Measurements from ENCODE around the gene ANKRD30A. TPM values are rescaled to one million over a fixed set of nuclear protein-coding genes. Genes with fewer than 3 reads are reported as not detected.

Gene ANKRD30A
- total RNA-seq, 1 experiment from 2014 or later, result not detected

DNA sequence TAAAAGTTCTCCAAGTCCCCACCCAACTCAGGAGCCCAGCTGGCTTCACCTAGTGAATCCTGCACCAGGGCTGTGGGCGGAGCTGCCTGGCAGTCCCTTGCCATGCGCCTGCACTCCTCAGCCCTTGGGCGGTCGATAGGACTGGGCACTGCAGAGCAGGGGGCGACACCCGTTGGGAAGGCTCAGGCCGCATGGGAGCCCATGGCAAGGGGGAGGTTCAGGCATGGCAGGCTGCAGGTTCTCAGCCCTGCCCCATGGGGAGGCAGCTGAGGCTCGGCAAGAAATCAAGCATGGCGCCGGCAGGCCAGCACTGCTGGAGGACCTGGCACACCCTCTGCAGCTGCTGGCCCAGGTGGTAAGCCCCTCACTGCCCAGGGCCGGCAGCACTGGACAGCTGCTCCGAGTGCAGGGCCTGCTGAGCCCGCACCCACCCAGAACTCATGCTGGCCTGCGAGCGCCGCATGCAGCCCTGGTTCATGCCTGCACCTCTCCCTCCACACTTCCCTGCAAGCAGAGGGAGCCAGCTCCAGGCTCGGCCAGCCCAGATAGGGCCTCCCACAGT is 149.9 kb downstream of the ANKRD30A start:
- DNase-seq (ENCODE audit: low spot score), result no peak
- no peak for TF ChIP-seq EZH2 (IDR thresholded peaks at IDR 0.05; ENCODE audit: borderline replicate concordance, low read depth, low read length, poor library complexity, severe bottlenecking)
- TF ChIP-seq, protein P1, sequence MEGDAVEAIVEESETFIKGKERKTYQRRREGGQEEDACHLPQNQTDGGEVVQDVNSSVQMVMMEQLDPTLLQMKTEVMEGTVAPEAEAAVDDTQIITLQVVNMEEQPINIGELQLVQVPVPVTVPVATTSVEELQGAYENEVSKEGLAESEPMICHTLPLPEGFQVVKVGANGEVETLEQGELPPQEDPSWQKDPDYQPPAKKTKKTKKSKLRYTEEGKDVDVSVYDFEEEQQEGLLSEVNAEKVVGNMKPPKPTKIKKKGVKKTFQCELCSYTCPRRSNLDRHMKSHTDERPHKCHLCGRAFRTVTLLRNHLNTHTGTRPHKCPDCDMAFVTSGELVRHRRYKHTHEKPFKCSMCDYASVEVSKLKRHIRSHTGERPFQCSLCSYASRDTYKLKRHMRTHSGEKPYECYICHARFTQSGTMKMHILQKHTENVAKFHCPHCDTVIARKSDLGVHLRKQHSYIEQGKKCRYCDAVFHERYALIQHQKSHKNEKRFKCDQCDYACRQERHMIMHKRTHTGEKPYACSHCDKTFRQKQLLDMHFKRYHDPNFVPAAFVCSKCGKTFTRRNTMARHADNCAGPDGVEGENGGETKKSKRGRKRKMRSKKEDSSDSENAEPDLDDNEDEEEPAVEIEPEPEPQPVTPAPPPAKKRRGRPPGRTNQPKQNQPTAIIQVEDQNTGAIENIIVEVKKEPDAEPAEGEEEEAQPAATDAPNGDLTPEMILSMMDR (conservative IDR thresholded peaks at IDR 0.05; ENCODE audit: low read depth, low read length), result no peak
- H3K36me3 ChIP-seq (ENCODE audit: insufficient read depth, low read length, poor library complexity, severe bottlenecking), result no peaks in the 10 kb centered on the region
- H3K27ac ChIP-seq (ENCODE audit: low read depth, low read length, poor library complexity, severe bottlenecking), result no peak overlapping the region
- no peaks in the 10 kb centered on the region for H3K9me3 ChIP-seq (ENCODE audit: low read depth, low read length, poor library complexity, severe bottlenecking)
- CTCF ChIA-PET, result no interaction called here
- intact Hi-C loops (cut with micrococcal nuclease; ENCODE audit: unreplicated experiment), result no loop called here
- POLR2A ChIA-PET (ENCODE audit: low non-redundant PET), result no interaction called here
- H3K4me3 ChIP-seq (ENCODE audit: low read depth, low read length, poor library complexity, severe bottlenecking), result no peak overlapping the region
- H3K4me1 ChIP-seq (ENCODE audit: insufficient read depth, low read length, poor library complexity, severe bottlenecking), result no peaks in the 10 kb centered on the region
- no peaks in the 10 kb centered on the region for H3K27me3 ChIP-seq (replicated peaks; ENCODE audit: insufficient read depth, low read depth, low read length, poor library complexity)
- BruUV-seq (replicated peaks), result no TSS peak

DNA sequence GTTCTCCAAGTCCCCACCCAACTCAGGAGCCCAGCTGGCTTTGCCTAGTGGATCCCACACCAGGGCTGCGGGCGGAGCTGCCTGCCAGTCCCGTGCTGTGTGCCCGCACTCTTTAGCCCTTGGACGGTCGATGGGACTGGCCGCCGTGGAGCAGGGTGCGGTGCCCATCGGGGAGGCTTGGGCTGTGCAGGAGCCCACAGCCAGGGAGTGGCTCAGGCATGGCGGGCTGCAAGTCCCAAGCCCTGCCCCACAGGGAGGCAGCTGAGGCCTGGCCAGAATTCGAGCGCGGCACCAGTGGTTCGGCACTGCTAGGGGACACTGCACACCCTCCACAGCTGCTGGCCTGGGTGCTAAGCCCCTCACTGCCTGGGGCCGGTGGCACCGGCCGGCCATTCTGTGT is 159.7 kb downstream of the ANKRD30A start:
- H3K9me3 ChIP-seq (ENCODE audit: low read depth, low read length, poor library complexity, severe bottlenecking), result peaks cover 4% of the 10 kb centered on the region
- no TSS peak for BruUV-seq (replicated peaks)
- no peak overlapping the region for H3K4me3 ChIP-seq (ENCODE audit: low read depth, low read length, poor library complexity, severe bottlenecking)
- ChIA-PET CTCF (no interaction called here), POLR2A (ENCODE audit: low non-redundant PET) (no interaction called here)
- no peaks in the 10 kb centered on the region for H3K27me3 ChIP-seq (replicated peaks; ENCODE audit: insufficient read depth, low read depth, low read length, poor library complexity)
- H3K27ac ChIP-seq (ENCODE audit: low read depth, low read length, poor library complexity, severe bottlenecking), result no peak overlapping the region
- DNase-seq (ENCODE audit: low spot score), result no peak
- H3K4me1 ChIP-seq (ENCODE audit: insufficient read depth, low read length, poor library complexity, severe bottlenecking), result no peaks in the 10 kb centered on the region
- intact Hi-C loops (cut with micrococcal nuclease; ENCODE audit: unreplicated experiment), result no loop called here
- TF ChIP-seq EZH2 (IDR thresholded peaks at IDR 0.05; ENCODE audit: borderline replicate concordance, low read depth, low read length, poor library complexity, severe bottlenecking), result no peak
- TF ChIP-seq, protein P1 (conservative IDR thresholded peaks at IDR 0.05; ENCODE audit: low read depth, low read length), result no peak
- no peaks in the 10 kb centered on the region for H3K36me3 ChIP-seq (ENCODE audit: insufficient read depth, low read length, poor library complexity, severe bottlenecking)

DNA sequence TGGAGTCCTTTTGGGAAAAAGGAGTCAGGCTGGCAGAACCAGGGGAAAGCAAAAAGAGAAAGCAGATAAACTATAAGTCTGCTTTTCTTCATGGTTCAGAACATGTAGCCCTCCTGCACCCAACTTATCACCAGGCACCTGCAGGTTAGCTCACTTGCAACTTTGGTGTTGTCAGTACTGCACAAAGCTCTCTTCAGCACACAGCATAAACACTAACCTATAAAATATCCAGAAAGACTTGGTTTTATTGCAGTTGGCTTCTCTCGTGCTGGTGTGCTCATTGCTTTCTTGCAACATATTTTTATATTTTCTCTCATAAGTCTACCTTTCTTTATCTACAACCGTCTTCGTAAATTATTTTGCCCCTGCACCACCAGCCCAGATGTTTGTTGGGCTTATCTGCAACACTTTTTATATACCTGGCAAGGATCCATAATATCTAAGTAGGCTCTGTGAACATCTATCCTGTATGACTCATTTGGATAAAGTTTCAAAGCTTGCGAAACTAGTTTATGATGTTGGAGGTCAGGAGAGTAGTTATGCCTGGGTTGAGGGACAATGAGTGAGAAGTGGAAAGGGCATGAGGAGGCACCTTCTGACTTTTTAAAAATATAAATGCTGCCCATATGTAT is 164.6 kb downstream of the ANKRD30A start:
- no peaks in the 10 kb centered on the region for H3K4me1 ChIP-seq (ENCODE audit: insufficient read depth, low read length, poor library complexity, severe bottlenecking)
- ChIA-PET CTCF (no interaction called here), POLR2A (ENCODE audit: low non-redundant PET) (no interaction called here)
- no peak for DNase-seq (ENCODE audit: low spot score)
- intact Hi-C loops (cut with micrococcal nuclease; ENCODE audit: unreplicated experiment), result no loop called here
- peaks cover 4% of the 10 kb centered on the region for H3K9me3 ChIP-seq (ENCODE audit: low read depth, low read length, poor library complexity, severe bottlenecking)
- H3K36me3 ChIP-seq (ENCODE audit: insufficient read depth, low read length, poor library complexity, severe bottlenecking), result no peaks in the 10 kb centered on the region
- no peaks in the 10 kb centered on the region for H3K27me3 ChIP-seq (replicated peaks; ENCODE audit: insufficient read depth, low read depth, low read length, poor library complexity)
- H3K4me3 ChIP-seq (ENCODE audit: low read depth, low read length, poor library complexity, severe bottlenecking), result no peak overlapping the region
- no peak for TF ChIP-seq EZH2 (IDR thresholded peaks at IDR 0.05; ENCODE audit: borderline replicate concordance, low read depth, low read length, poor library complexity, severe bottlenecking)
- TF ChIP-seq, protein P1 (conservative IDR thresholded peaks at IDR 0.05; ENCODE audit: low read depth, low read length), result no peak
- no peak overlapping the region for H3K27ac ChIP-seq (ENCODE audit: low read depth, low read length, poor library complexity, severe bottlenecking)
- no TSS peak for BruUV-seq (replicated peaks)

Data from A673 (cell line).